Kidney (tissue), 14 donors: ENCODE data around the gene INO80. TPM values are rescaled to one million over a fixed set of nuclear protein-coding genes. Genes with fewer than 3 reads are reported as not detected.

ENCODE experiments used
- DNase-seq, 5 donors: peaks; one replicate each; pipeline ENCODE4 v3.0.0-alpha.2; 2013 to 2020
- FAIRE-seq: peaks from 2 replicates; lab custom pipeline; 2012; peaks lifted over from hg19 to GRCh38; lab: Jason Lieb, UNC
- H3K27ac ChIP-seq, 2 donors: one replicate each; pipeline ENCODE4 v1.7.0; 2013; ENCODE audit warnings: low read depth in 2 of 2, low read length in 2 of 2, inconsistent platforms in 1 of 2
- H3K27me3 ChIP-seq: one replicate; pipeline ENCODE4 v1.7.1; 2013; ENCODE audit warnings: low read length, inconsistent platforms; ENCODE audit not compliant: control insufficient read depth, insufficient read depth
- H3K36me3 ChIP-seq, 3 donors: one replicate each; pipeline versions ENCODE4 v1.7.0 to v1.7.1; 2013; ENCODE audit warnings: low read length in 3 of 3, control low read depth in 1 of 3, inconsistent platforms in 1 of 3; ENCODE audit not compliant: insufficient read depth in 3 of 3, control insufficient read depth in 2 of 3
- H3K4me1 ChIP-seq, 3 donors: one replicate each; pipeline versions ENCODE4 v1.7.0 to v1.7.1; 2013; ENCODE audit warnings: low read length in 3 of 3, inconsistent platforms in 1 of 3, low read depth in 1 of 3; ENCODE audit not compliant: control insufficient read depth in 2 of 3, insufficient read depth in 2 of 3
- H3K4me3 ChIP-seq, 3 donors: one replicate each; pipeline versions ENCODE4 v1.7.0 to v1.8.1; 2013; ENCODE audit warnings: low read length in 3 of 3, control low read depth in 1 of 3, inconsistent platforms in 1 of 3
- H3K9ac ChIP-seq, 3 donors: one replicate each; pipeline versions ENCODE4 v1.7.0 to v1.7.1; 2013; ENCODE audit warnings: low read length in 3 of 3, control low read depth in 1 of 3, inconsistent platforms in 1 of 3
- H3K9me3 ChIP-seq, 3 donors: one replicate each; pipeline versions ENCODE4 v1.7.0 to v1.7.1; 2013; ENCODE audit warnings: low read length in 3 of 3, control low read depth in 1 of 3, inconsistent platforms in 1 of 3; ENCODE audit not compliant: control insufficient read depth in 2 of 3, insufficient read depth in 1 of 3
- CTCF ChIP-seq: IDR thresholded peaks from 3 replicates; pipeline ENCODE4 v1.5.1; 2012; ENCODE audit warnings: mild to moderate bottlenecking, moderate library complexity, borderline replicate concordance; ENCODE audit not compliant: insufficient read depth; ENCODE audit errors: extremely low read depth
- intact Hi-C: fragments of 100-400 bp; cut with DNase I; formaldehyde crosslinking; loops from one replicate; pipeline ENCODE4 v1.11.1; 2022
- polyA plus RNA-seq: library from polyadenylated mRNA; stranded (reverse); fragments of 350-450 nt; fragmentation: Illumina TruSeq; extraction: RNeasy Lipid Tissue Mini Kit (QIAGEN cat#74804); gene quantifications from one replicate; pipeline ENCODE4 v1.2.3, GENCODE V29; 2014; ENCODE audit warnings: low read depth, low replicate concordance; ENCODE audit not compliant: insufficient read depth
- total RNA-seq: library from RNA; stranded (reverse); fragmentation: NEBNext Ultra II Directional; extraction: Animal tissue kit (Norgen Biotek cat#: 25700); gene quantifications from one replicate; pipeline ENCODE4 v1.2.1, GENCODE V29; 2021
- donor health status: control.
- donor health status: control.
- donor health status: control.
- donor health status: control.
- donor health status: control.
- donor health status: DM: yes; HTN: yes; CAD: no.
- donor health status: Normal renal cell carcinoma (clear cell type).

INO80 gene
- total and polyA plus RNA-seq, 2 donors from 2014 or later: 6.0 to 27.3 TPM

DNA sequence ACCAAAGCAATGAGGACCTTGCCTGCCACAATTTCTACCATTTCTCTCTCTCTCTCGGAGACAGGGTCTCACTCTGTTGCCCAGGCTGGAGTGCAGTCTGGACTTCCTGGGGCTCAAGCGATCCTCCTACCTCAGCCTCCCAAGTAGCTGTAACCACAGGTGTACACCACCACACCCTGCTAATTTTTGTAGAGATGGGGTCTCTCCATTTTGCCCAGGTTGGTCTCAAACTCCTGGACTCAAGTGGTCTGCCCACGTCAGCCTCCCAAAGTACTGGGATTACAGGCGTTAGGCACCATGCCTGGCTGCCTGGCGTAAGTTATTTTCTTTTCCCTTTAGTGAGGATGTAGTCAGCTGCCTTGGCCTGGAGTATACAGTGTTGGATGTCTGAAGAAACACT, 37.7 kb upstream of the INO80 start:
- H3K27me3 ChIP-seq: no peaks in the 10 kb centered on the region
- no peaks in the 10 kb centered on the region for H3K9me3 ChIP-seq
- TF ChIP-seq CTCF: no peak
- no peaks in the 10 kb centered on the region for H3K36me3 ChIP-seq
- FAIRE-seq (no peak), DNase-seq (no peak)
- peaks cover 0 to 3% (median 0%) of the 10 kb centered on the region in 3 donors for H3K4me1 ChIP-seq
- H3K27ac ChIP-seq: no peak overlapping the region
- intact Hi-C loops: no loop called here
- H3K4me3 ChIP-seq: no peak overlapping the region
- H3K9ac ChIP-seq: no peak overlapping the region

- peaks cover 0 to 3% (median 0%) of the 10 kb centered on the region in 3 donors for H3K4me1 ChIP-seq
- no peak overlapping the region for H3K4me3 ChIP-seq
- FAIRE-seq (no peak), DNase-seq (peak in 1 of 5 donors; percentile 68)
- no peaks in the 10 kb centered on the region for H3K9me3 ChIP-seq
- no peak for TF ChIP-seq CTCF
- intact Hi-C loops: no loop called here
- no peak overlapping the region for H3K27ac ChIP-seq
- H3K27me3 ChIP-seq: no peaks in the 10 kb centered on the region
- H3K9ac ChIP-seq: no peak overlapping the region
- H3K36me3 ChIP-seq: no peaks in the 10 kb centered on the region
These were observed 35.4 kb upstream of the INO80 start for GRCh38 chr15:41151451-41152005.

DNA sequence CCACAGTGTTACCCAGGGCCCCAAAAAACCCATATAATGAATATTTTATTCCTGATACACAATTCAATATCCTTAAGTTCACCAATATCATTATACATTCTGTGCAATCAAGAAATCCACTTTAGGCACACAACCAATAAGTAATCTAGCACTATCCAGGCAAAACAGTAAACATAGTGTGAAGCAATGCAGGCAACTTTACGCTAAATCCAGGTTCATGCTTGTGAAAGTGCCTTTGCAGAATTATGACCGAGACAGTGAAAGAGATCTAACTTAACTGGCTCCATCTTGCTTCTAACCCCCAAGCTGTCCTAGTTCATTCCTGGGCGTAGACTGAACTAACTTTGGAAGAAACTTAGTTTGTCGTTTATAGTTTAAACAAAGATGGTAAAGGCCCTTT, 34.2 kb upstream of the INO80 start:
- intact Hi-C loops: no loop called here
- no peak for FAIRE-seq
- TF ChIP-seq CTCF: no peak
- Histone ChIP-seq H3K9ac (no peak overlapping the region), H3K27me3 (no peaks in the 10 kb centered on the region), H3K4me3 (no peak overlapping the region), H3K36me3 (no peaks in the 10 kb centered on the region), H3K9me3 (no peaks in the 10 kb centered on the region), H3K27ac (no peak overlapping the region), H3K4me1 (peaks cover 0 to 3% (median 0%) of the 10 kb centered on the region in 3 donors)
- DNase-seq: no peak

GRCh38 chr15:41148065-41148464, 32.0 kb upstream of the INO80 start:
- no peak for TF ChIP-seq CTCF
- Histone ChIP-seq H3K9ac (no peak overlapping the region), H3K9me3 (no peaks in the 10 kb centered on the region), H3K4me1 (peaks cover 0 to 3% (median 0%) of the 10 kb centered on the region in 3 donors), H3K4me3 (no peak overlapping the region), H3K27me3 (no peaks in the 10 kb centered on the region), H3K36me3 (no peaks in the 10 kb centered on the region), H3K27ac (no peak overlapping the region)
- intact Hi-C loops: no loop called here
- FAIRE-seq (no peak), DNase-seq (no peak)
